HEK293 (cell line): ENCODE results near the gene LRCH1.
"Not testable (repeated sequence)": the region's sequence is repeated elsewhere in the genome, so short reads cannot be mapped to it uniquely, and the experiment has no call there.

Experiments
- CTCF ChIA-PET: fragments of 350-600 bp; formaldehyde crosslinking; extraction: SDS; loops from one replicate; lab custom pipeline; 2021; ENCODE audit warnings: antibody characterized with exemption; lab: Yijun Ruan, JAX
- POLR2A ChIA-PET: fragments of 300-600 bp; formaldehyde crosslinking; extraction: SDS; loops from one replicate; lab custom pipeline; 2020; ENCODE audit warnings: antibody characterized with exemption, inconsistent platforms; lab: Yijun Ruan, JAX
- H3K27ac ChIP-seq: fragments of 200-500 bp; sonication (Bioruptor generic); 2 replicates; pipeline ENCODE4 v1.5.1; 2014; ENCODE audit warnings: low read depth, low read length, control low read depth, inconsistent platforms; ENCODE audit errors: extremely low read depth
- H3K36me3 ChIP-seq, 2 experiments: fragments of 200-500 bp in 1 of 2; sonication (Bioruptor generic) in 1 of 2; 1 replicate in 1 of 2; 2 replicates in 1 of 2; pipeline ENCODE4 v1.5.1; 2014 to 2017; ENCODE audit warnings: inconsistent platforms in 2 of 2, low read length in 2 of 2; ENCODE audit not compliant: control insufficient read depth in 2 of 2, insufficient read depth in 1 of 2
- H3K4me1 ChIP-seq: fragments of 200-500 bp; sonication (Bioruptor generic); 2 replicates; pipeline ENCODE4 v1.5.1; 2014; ENCODE audit warnings: mild to moderate bottlenecking, low read length, inconsistent platforms; ENCODE audit not compliant: control insufficient read depth, insufficient read depth
- H3K4me3 ChIP-seq: 2 replicates; pipeline ENCODE4 v1.5.1; 2011; ENCODE audit warnings: low read depth, mild to moderate bottlenecking, control low read depth, low read length, moderate library complexity
- H3K9me3 ChIP-seq: fragments of 200-500 bp; sonication (Bioruptor generic); 2 replicates; pipeline ENCODE4 v1.5.1; 2014; ENCODE audit warnings: low read depth, low read length, inconsistent platforms; ENCODE audit not compliant: control insufficient read depth, insufficient read depth
- BCL11A ChIP-seq: fragments of 450-650 bp; formaldehyde crosslinking; IDR thresholded peaks from 2 replicates; pipeline ENCODE4 v1.5.1; 2016; ENCODE audit warnings: low read depth, missing biosample characterization, missing genetic modification characterization
- GLIS2 ChIP-seq: fragments of 450-650 bp; formaldehyde crosslinking; IDR thresholded peaks from 2 replicates; pipeline ENCODE4 v1.5.1; 2016; ENCODE audit warnings: missing biosample characterization, missing genetic modification characterization
- HOXC10 ChIP-seq: sonication (generic); formaldehyde crosslinking; IDR thresholded peaks from 2 replicates; pipeline ENCODE4 v1.8.1; 2023; ENCODE audit warnings: mild to moderate bottlenecking, missing genetic modification reagents
- IKZF3 ChIP-seq: fragments of 450-650 bp; IDR thresholded peaks from 2 replicates; pipeline ENCODE4 v1.5.0; 2018; ENCODE audit warnings: missing biosample characterization, mild to moderate bottlenecking, missing genetic modification characterization, moderate library complexity
- KLF8 ChIP-seq: fragments of 450-650 bp; formaldehyde crosslinking; IDR thresholded peaks from 2 replicates; pipeline ENCODE4 v1.5.1; 2016; ENCODE audit warnings: missing biosample characterization, missing genetic modification characterization
- SALL2 ChIP-seq: fragments of 450-650 bp; formaldehyde crosslinking; IDR thresholded peaks from 2 replicates; pipeline ENCODE4 v1.5.0; 2017; ENCODE audit warnings: missing biosample characterization, mild to moderate bottlenecking, missing genetic modification characterization, borderline replicate concordance
- SCRT2 ChIP-seq: fragments of 450-650 bp; formaldehyde crosslinking; IDR thresholded peaks from 2 replicates; pipeline ENCODE4 v1.5.1; 2016; ENCODE audit warnings: missing biosample characterization, missing genetic modification characterization
- ZBTB1 ChIP-seq: fragments of 450-650 bp; formaldehyde crosslinking; IDR thresholded peaks from 2 replicates; pipeline ENCODE4 v1.5.1; 2016; ENCODE audit warnings: missing biosample characterization, missing genetic modification characterization
- ZBTB21 ChIP-seq: fragments of 450-650 bp; formaldehyde crosslinking; IDR thresholded peaks from 2 replicates; pipeline ENCODE4 v1.5.1; 2017; ENCODE audit warnings: missing biosample characterization, missing genetic modification characterization
- ZFP3 ChIP-seq: fragments of 450-650 bp; formaldehyde crosslinking; IDR thresholded peaks from 2 replicates; pipeline ENCODE4 v1.5.1; 2016; ENCODE audit warnings: low read depth, missing biosample characterization, missing genetic modification characterization
- ZFP69B ChIP-seq: fragments of 450-650 bp; formaldehyde crosslinking; IDR thresholded peaks from 2 replicates; pipeline ENCODE4 v1.5.1; 2016; ENCODE audit warnings: missing biosample characterization, missing genetic modification characterization
- ZNF146 ChIP-seq: fragments of 450-650 bp; formaldehyde crosslinking; IDR thresholded peaks from 2 replicates; pipeline ENCODE4 v1.5.1; 2016; ENCODE audit warnings: missing biosample characterization, missing genetic modification characterization
- ZNF16 ChIP-seq: fragments of 450-650 bp; formaldehyde crosslinking; IDR thresholded peaks from 2 replicates; pipeline ENCODE4 v1.5.1; 2016; ENCODE audit warnings: low read depth, missing biosample characterization, missing genetic modification characterization
- ZNF23 ChIP-seq: fragments of 450-650 bp; formaldehyde crosslinking; IDR thresholded peaks from 2 replicates; pipeline ENCODE4 v1.5.1; 2016; ENCODE audit warnings: missing biosample characterization, missing genetic modification characterization, borderline replicate concordance
- ZNF248 ChIP-seq: fragments of 450-650 bp; formaldehyde crosslinking; IDR thresholded peaks from 2 replicates; pipeline ENCODE4 v1.5.1; 2017; ENCODE audit warnings: missing biosample characterization, missing genetic modification characterization
- ZNF341 ChIP-seq: fragments of 450-650 bp; formaldehyde crosslinking; IDR thresholded peaks from 2 replicates; pipeline ENCODE4; 2016; ENCODE audit warnings: low read depth, missing biosample characterization, missing genetic modification characterization
- ZNF391 ChIP-seq: fragments of 450-650 bp; formaldehyde crosslinking; IDR thresholded peaks from 2 replicates; pipeline ENCODE4 v1.5.1; 2016; ENCODE audit warnings: low read depth, missing biosample characterization, missing genetic modification characterization, borderline replicate concordance
- ZNF501 ChIP-seq: fragments of 450-650 bp; formaldehyde crosslinking; IDR thresholded peaks from 2 replicates; pipeline ENCODE4 v1.5.1; 2016; ENCODE audit warnings: missing biosample characterization, missing genetic modification characterization
- ZNF561 ChIP-seq: fragments of 450-650 bp; IDR thresholded peaks from 2 replicates; pipeline ENCODE4 v1.5.1; 2018; ENCODE audit warnings: missing biosample characterization, missing genetic modification characterization, borderline replicate concordance
- ZNF621 ChIP-seq: fragments of 450-650 bp; formaldehyde crosslinking; IDR thresholded peaks from 2 replicates; pipeline ENCODE4 v1.5.1; 2017; ENCODE audit warnings: missing biosample characterization, missing genetic modification characterization
- ZNF626 ChIP-seq: fragments of 450-650 bp; sonication (Bioruptor Pico); formaldehyde crosslinking; IDR thresholded peaks from 2 replicates; pipeline ENCODE4 v1.5.1; 2018; ENCODE audit warnings: missing biosample characterization, missing genetic modification characterization, inconsistent platforms
- ZNF76 ChIP-seq: fragments of 450-650 bp; formaldehyde crosslinking; IDR thresholded peaks from 2 replicates; pipeline ENCODE4; 2016; ENCODE audit warnings: low read depth, missing biosample characterization, missing genetic modification characterization, borderline replicate concordance
- TF ChIP-seq, protein P1 (sequence below): fragments of 450-650 bp; formaldehyde crosslinking; IDR thresholded peaks from 2 replicates; pipeline ENCODE4 v1.5.1; 2016; ENCODE audit warnings: missing biosample characterization, missing genetic modification characterization, borderline replicate concordance
- TF ChIP-seq, protein P2 (sequence below): fragments of 450-650 bp; formaldehyde crosslinking; IDR thresholded peaks from 2 replicates; pipeline ENCODE4 v1.5.1; 2016; ENCODE audit warnings: missing biosample characterization, missing genetic modification characterization

The LRCH1 gene

DNA sequence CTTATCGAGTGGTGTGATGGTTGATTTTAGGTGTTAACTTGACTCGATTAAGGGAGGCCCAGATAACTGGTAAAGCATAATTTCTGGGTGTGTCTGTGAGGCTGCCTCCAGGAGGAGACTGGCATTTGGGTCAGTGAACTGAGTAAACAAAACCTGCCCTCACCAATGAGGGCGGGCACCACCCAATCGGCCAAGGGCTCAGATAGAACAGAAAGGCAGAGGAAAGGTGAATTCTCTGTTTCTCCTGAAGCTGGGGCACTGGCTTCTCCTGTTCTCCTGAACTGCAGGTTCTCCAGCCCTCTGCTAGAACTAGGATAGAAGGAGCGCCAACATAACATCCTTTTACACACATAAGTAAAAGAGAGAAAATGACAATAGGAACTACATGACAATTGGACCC is 208.9 kb downstream of the LRCH1 start (continued):
- no peak for TF ChIP-seq ZNF23

DNA sequence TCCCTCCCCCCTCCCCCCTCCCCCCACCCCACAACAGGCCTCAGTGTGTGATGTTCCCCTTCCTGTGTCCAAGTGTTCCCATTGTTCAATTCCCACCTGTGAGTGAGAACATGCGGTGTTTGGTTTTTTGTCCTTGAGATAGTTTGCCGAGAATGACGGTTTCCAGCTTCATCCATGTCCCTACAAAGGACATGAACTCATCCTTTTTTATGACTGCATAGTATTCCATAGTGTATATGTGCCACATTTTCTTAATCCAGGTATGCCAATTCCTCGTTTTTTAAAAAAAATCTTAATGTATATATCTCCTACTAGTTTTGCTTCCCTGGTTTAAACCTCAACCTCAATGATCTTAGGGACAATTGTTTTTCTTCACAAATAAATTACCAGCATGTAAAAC is 217.0 kb downstream of the LRCH1 start:
- H3K4me3 ChIP-seq = not testable (repeated sequence)
- peak; percentile 92 for TF ChIP-seq ZNF146 (tag by site-specific recombination)
- TF ChIP-seq, all 188 proteins: peak for 1; not testable (repeated sequence) for 187
- H3K9me3 ChIP-seq, CTCF ChIA-PET, POLR2A ChIA-PET, H3K27ac ChIP-seq, H3K4me1 ChIP-seq: not testable (repeated sequence)
- peaks cover 5 to 40% of the 10 kb centered on the region in 2 experiments; a peak in 2 of 3 replicates for H3K36me3 ChIP-seq

DNA sequence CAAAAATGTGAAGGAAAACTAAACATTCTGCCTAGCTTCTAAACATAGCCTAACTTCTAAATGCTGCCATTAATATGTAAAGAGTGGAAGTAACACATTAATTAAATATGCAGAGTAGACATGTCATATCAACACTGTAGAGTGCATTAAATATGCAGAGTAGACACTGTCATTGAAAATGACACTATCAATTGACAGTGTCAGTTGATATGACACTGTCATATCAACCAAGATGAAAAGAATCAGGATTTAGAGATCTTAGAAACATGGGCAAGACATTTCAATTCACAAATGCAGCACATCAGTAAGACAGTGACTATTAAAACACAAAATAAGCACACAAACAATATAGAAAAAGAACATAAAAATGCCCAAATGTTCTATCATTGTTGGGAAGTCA is 218.7 kb downstream of the LRCH1 start:
- Histone ChIP-seq H3K36me3 (peaks cover 8 to 54% of the 10 kb centered on the region in 2 experiments; a peak in 2 of 3 replicates), H3K27ac (no peak overlapping the region), H3K4me1 (no peaks in the 10 kb centered on the region), H3K4me3 (no peak overlapping the region), H3K9me3 (no peaks in the 10 kb centered on the region)
- ChIA-PET POLR2A (no interaction called here), CTCF (no interaction called here)
- TF ChIP-seq, protein P1, sequence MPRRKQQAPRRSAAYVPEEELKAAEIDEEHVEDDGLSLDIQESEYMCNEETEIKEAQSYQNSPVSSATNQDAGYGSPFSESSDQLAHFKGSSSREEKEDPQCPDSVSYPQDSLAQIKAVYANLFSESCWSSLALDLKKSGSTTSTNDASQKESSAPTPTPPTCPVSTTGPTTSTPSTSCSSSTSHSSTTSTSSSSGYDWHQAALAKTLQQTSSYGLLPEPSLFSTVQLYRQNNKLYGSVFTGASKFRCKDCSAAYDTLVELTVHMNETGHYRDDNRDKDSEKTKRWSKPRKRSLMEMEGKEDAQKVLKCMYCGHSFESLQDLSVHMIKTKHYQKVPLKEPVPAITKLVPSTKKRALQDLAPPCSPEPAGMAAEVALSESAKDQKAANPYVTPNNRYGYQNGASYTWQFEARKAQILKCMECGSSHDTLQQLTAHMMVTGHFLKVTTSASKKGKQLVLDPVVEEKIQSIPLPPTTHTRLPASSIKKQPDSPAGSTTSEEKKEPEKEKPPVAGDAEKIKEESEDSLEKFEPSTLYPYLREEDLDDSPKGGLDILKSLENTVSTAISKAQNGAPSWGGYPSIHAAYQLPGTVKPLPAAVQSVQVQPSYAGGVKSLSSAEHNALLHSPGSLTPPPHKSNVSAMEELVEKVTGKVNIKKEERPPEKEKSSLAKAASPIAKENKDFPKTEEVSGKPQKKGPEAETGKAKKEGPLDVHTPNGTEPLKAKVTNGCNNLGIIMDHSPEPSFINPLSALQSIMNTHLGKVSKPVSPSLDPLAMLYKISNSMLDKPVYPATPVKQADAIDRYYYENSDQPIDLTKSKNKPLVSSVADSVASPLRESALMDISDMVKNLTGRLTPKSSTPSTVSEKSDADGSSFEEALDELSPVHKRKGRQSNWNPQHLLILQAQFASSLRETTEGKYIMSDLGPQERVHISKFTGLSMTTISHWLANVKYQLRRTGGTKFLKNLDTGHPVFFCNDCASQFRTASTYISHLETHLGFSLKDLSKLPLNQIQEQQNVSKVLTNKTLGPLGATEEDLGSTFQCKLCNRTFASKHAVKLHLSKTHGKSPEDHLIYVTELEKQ (tag by site-specific recombination) = no peak
- TF ChIP-seq KLF8 (tag by site-specific recombination) (no peak), ZNF621 (tag by site-specific recombination) (no peak), ZNF391 (tag by site-specific recombination) (no peak), ZNF501 (tag by site-specific recombination) (no peak), ZNF76 (tag by site-specific recombination) (no peak), ZNF626 (tag by site-specific recombination) (no peak), ZBTB21 (tag by site-specific recombination) (no peak)

DNA sequence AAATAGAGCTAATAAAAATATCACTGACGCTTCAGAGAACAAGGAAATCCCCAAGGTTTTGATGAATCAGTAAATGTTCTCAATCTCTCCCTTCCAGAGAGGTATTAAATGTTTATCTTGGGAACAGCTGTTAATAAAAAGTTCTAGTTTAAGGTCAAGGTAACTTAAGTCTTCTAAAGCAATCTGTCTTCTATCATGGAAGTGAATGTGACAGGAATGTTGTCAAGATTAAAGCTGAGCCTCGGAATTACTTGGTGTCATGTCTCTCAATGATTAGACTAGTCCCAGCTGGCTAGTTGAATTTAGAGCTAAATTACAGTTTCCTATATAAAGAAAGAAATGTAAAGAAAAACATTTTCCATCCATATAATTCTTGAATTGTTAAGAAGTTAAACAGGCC is 220.6 kb downstream of the LRCH1 start:
- H3K36me3 ChIP-seq = peaks cover 11 to 72% of the 10 kb centered on the region in 2 experiments; a peak in 2 of 3 replicates
- CTCF ChIA-PET = no interaction called here

DNA sequence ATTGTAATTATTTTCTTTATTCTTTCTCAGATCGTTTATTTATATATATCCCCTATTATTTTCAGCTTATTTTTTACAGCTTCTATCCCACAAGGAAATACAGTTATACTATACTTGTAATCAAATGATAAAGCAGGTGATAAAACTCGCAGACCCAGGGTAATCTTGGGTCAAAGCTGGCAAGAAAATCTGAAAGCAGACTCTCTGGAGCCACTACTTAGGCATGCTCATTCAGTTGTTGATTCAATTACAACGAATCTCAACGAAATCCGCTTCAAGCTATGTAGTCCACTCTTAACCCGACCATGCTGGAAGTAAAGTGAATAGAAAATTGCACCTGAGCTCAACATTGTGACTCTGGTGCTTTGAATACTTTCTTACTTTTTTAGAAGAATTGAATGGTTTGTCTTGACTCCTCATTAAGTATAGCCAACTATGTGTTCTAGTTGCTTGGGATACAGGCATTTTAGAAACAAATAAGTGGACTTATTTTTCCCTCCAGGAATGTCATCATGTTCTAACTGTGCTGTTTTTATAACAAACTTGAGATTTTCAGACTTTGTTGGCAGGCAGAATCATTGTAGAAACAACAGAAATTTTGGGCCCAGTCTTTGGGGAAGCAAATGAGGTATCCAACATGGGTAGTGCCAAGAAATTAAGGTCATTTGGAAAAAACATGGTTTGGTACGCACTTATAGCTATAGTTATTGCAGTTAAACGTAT is 222.6 kb downstream of the LRCH1 start:
- ChIA-PET POLR2A (no interaction called here), CTCF (interaction anchor here (1.1 to 1.6 kb wide), 3 partner anchors 9 to 119 kb away, joined by 3 to 11 read pairs (median 3); no protein-coding TSS in a partner anchor)
- Histone ChIP-seq H3K4me3 (no peak overlapping the region), H3K27ac (no peak overlapping the region), H3K36me3 (peaks cover 24 to 89% of the 10 kb centered on the region in 2 experiments; a peak in 2 of 3 replicates), H3K9me3 (no peaks in the 10 kb centered on the region), H3K4me1 (no peaks in the 10 kb centered on the region)
- TF ChIP-seq SCRT2 (tag by site-specific recombination) = no peak
- no peak for TF ChIP-seq ZNF561
- TF ChIP-seq GLIS2 (tag by site-specific recombination) = no peak
- TF ChIP-seq ZFP3 (tag by site-specific recombination) = no peak
- TF ChIP-seq ZNF248 = no peak
- no peak for TF ChIP-seq BCL11A
- TF ChIP-seq, protein P2, sequence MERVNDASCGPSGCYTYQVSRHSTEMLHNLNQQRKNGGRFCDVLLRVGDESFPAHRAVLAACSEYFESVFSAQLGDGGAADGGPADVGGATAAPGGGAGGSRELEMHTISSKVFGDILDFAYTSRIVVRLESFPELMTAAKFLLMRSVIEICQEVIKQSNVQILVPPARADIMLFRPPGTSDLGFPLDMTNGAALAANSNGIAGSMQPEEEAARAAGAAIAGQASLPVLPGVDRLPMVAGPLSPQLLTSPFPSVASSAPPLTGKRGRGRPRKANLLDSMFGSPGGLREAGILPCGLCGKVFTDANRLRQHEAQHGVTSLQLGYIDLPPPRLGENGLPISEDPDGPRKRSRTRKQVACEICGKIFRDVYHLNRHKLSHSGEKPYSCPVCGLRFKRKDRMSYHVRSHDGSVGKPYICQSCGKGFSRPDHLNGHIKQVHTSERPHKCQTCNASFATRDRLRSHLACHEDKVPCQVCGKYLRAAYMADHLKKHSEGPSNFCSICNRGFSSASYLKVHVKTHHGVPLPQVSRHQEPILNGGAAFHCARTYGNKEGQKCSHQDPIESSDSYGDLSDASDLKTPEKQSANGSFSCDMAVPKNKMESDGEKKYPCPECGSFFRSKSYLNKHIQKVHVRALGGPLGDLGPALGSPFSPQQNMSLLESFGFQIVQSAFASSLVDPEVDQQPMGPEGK = no peak
- TF ChIP-seq ZBTB1 = no peak
- no peak for TF ChIP-seq SALL2 (tag by site-specific recombination)

More for the DNA sequence above, 220.6 kb downstream of the LRCH1 start:
- Histone ChIP-seq H3K27ac (no peak overlapping the region), H3K4me1 (no peaks in the 10 kb centered on the region), H3K9me3 (no peaks in the 10 kb centered on the region), H3K4me3 (no peak overlapping the region)
- TF ChIP-seq HOXC10 (CRISPR knock-in tag) (no peak), IKZF3 (tag by site-specific recombination) (no peak), ZNF16 (no peak), ZNF341 (no peak), ZFP69B (tag by site-specific recombination) (no peak)
- POLR2A ChIA-PET = no interaction called here
